ENCODE data around the gene SLC22A17. TPM values are rescaled to one million over a fixed set of nuclear protein-coding genes. Genes with fewer than 3 reads are reported as not detected.

SLC22A17 gene
- total and polyA plus RNA-seq, 2 of the 8 experiments (the other 6 are each of a cell fraction or from before 2014, with no cell fraction given): 43.0 to 49.0 TPM

- TF ChIP-seq CHD7 (IDR thresholded peaks at IDR 0.05; ENCODE audit: insufficient replicate concordance, low read length): no peak
- no peak for TF ChIP-seq RAD21 (IDR thresholded peaks at IDR 0.05 in 1 of 2, conservative IDR thresholded peaks at IDR 0.05 in 1 of 2; ENCODE audit: low read depth in 2 of 2, low read length in 2 of 2)
- no peak for TF ChIP-seq POU5F1 (IDR thresholded peaks at IDR 0.05; ENCODE audit: low read depth, low read length)
- TF ChIP-seq CTBP2 (IDR thresholded peaks at IDR 0.05; ENCODE audit: borderline replicate concordance, insufficient read depth, insufficient read length, low read length): no peak
- TF ChIP-seq ATF3 (IDR thresholded peaks at IDR 0.05; ENCODE audit: insufficient read depth, low read depth, low read length): no peak
- TF ChIP-seq SP2 (IDR thresholded peaks at IDR 0.05; ENCODE audit: low read length): no peak
- TF ChIP-seq RXRA (IDR thresholded peaks at IDR 0.05; ENCODE audit: insufficient read depth, low read depth, low read length): no peak
- TF ChIP-seq SIRT6 (IDR thresholded peaks at IDR 0.05; ENCODE audit: low read length): no peak
- TF ChIP-seq EP300 (IDR thresholded peaks at IDR 0.05; ENCODE audit: borderline replicate concordance in 1 of 2, low read depth in 2 of 2, low read length in 2 of 2): no peak
These were observed 3.3 kb upstream of the SLC22A17 start (continued) for GRCh38 chr14:23355871-23356435.

Data from H1 (cell line).